HG03097 (cell line): Measurements from ENCODE around the gene BCL2.

ENCODE experiments used
- ATAC-seq: cut with Tn5 transposase; IDR thresholded peaks from one replicate; pipeline ENCODE4 v1.9.1; 2021; ENCODE audit not compliant: unreplicated experiment, low FRiP score

BCL2 gene

DNA sequence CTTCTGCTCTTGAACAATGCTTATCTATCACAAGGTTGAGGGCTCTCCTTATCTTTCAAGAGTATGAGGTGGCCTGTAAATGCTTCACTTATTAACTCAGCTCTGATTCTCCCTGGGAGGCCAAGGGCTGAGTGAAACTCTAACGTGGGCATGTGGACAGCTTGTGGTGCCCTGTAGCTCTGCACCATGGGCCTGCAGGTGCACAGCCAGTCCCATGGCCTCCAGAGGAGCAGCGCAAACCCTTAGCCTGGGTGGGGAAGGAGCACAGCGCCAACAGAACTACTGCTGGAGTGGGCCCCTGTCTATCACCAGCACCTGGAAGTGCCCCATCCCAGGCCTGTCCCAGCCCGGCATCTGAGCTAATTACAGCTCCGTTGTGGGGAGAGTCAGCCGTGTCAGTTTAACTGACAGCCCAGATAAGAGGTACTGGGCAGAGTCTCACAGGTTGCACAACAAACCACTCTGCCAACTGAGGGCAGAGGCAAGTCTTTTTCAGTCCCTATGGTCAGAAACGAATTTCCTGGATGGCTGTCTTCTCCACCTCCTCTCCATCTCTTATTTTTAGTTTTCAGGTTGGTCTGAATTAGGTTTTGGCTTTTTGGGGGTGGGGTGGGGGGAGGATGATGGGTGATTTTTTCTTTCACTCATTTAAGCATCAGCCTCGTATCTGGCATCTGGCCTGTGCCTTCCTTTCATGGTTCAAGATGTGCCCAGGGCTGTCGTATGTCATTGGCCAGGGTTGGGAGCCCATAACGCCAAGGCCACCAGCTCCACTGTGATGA lies 219.5 kb downstream of the BCL2 start:
- peak; percentile 73 for ATAC-seq

DNA sequence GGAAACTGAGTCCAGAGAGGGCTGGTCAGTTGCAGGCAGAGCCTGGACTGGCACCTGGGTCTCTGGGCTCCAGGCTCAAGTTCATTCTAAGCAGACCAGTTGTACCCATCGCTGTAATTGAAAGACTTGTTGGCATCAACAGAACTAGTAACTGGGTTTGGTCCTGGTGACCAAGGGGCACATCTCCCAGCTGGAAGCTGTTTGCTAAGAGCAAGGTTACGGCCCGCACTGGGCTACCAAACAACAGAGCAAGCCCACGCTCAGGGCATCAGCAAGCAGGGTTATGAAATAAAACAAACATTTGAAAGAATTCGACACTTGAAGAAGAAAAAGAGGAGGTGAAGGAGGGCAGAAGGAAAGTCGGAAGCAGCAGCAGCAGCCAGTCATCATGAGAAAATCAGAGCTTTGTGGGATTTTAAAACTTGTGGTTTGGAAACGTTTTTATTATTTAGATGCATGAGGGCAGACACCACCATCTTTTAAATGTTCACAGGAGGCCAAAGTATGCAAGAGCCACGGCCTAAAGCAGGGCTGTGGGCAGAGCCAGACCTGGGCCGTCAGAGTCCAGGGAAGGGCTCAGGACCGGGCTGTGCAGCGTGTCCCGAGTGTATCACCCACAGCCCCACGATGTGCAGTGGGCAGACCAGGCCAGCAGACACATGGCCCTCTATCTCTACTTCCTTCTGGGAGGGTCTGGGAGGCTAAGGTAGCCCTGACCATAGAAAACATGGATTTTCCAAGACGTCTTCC lies 220.3 kb downstream of the BCL2 start:
- peak; percentile 11 for ATAC-seq

DNA sequence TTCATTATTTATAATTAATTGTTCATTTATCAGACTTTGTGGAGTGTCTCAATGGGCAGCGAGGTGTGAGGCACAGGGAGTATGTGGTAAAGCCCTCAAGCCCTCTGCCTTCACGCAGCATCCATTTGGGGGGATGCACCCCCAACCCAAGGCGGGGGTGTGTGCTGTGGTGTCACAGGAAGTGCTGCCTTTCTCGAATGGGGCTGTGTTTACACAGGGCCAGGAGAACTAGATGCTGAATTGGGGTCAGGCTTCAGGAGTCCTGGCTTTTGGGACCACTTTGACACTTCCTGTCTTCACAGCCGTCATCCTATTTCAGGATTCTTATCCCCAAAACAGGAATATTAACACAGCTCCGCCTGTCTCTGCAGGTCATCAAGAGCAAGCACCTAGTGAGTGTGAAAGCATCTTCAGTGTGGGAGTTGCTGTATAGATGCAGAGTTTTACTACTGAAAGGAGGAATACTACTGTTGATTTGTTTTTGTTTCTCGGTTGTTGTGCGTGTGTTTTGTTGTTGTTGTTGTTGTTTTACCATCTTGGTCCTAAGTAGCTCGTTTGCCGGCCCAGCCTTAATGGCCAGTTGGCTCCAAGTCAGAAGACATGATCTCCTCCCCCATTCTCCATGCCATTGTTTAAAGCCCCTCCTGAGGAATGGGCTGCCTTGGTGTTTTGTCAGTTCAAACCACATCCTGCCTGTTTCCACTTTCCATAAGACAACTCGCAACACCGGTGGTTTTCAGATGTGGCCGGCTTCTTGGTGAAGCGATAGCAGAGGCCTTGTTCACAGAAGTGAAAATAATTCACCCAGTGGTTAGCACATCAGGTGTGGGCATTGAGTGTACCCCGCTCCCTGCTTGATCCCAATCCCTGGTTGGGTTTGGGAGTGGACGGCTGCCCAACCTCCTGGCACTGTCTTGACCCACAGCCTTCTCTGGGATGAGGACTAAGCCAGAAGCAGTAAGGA lies 221.3 kb downstream of the BCL2 start:
- ATAC-seq, result peak; percentile 47

DNA sequence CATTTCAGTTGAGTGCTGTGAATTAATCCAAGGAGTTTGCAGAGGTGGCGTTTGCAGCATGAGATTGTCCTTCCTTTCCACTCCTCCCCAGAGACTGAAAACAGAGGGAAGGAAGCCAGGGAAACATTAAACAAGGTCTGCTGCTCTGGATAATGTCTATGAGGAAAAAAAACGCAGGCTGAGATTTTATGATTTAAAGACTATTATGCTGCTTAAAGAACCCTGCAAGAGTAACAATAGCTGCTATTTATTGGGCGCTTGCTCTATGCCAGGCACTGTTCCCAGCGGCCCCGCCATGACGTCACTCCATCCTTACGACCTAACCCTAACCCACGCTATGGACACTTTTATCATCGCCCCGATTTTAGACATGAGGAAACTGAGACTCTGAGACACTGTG lies 222.4 kb downstream of the BCL2 start:
- ATAC-seq, result no peak

DNA sequence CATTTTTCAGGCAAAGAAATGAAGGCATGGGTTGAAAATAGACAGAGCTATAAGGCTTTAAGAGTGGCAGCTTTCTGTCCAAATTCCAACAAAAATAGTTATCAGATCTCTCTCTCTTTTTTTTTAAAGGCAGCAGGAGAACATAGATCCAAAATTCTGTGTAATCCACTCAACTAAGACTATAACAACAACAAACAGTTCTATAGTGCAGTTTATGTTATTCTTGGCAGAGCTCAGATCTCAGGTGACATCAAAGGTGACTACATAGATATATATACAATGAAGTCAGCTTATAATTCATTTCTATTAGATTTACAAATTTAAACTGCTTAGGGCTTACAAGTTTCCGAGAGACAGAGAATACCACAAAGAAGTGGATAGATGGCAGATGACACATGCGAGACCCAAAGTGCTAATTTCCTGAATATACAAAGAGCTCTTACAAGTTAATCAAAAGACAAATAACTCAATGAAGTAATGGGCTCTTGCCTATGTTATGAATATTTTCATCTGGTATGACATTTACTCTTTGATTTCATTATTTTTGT lies 223.2 kb downstream of the BCL2 start:
- no peak for ATAC-seq

DNA sequence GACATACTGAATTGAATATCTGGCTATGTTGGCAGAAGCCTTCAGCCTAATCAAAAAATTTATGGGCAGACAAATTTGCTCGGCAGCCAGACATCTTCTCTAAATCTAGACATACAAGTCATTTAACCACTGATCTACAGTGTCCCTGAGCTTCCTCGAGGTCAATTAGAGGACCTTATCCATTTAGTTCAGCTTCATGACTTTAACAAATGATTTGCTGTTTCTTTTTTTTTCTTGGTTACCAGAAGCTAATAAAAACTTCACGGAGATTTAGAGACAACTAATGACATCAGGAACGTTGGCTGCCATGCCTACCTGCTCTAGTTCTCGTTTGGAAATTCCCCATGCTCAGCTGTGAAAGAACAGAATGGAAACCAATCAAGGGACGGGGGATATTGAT lies 223.8 kb downstream of the BCL2 start:
- ATAC-seq, result no peak

DNA sequence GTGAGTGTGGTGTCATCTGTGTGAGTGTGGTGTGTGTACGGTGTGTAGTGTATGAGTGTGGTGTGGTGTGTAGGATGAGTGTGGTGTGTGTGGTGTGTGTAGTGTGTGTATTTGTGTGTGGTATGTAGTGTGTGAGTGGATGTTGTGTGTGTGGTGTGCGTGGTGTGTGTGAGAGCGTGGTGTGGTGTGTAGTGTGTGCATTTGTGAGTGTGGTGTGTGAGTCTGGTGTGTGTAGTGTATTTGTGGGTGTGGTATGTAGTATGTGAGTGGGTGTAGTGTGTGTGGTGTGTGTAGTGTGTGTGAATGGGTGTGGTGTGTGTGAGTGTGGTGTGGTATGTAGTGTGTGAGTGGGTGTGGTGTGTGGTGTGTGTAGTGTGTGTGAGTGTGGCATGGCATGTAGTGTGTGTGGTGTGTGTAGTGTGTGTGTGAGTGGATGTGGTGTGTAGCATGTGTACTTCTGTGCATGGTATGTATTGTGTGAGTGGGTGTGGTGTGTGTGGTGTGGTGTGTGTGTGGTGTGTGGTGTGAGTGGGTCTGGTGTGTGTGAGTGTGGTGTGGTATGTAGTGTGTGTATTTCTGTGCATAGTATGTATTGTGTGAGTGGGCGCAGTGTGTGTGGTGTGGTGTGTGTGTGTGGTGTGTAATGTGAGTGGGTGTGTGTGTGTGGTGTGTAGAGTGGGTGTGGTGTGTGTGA lies 227.8 kb downstream of the BCL2 start:
- no peak for ATAC-seq

DNA sequence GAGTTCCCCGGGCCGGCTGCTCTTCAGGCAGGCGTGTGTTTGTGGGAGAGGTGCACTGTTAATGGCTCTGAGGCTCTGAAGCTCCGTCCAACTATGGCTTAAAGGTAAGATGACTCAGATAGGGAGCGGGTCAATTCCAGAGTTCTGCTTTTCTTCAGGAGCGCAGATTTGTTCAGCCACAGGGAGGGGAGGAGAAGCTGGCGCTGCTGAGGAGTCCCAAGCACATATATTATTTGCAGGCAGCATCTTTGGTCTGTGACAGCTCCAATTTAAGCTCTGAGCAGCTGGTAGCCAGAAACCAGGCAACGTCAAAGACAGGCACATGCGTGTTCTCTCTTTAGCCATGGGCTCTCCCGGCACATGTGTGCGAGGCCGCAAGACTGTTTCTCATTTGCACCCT lies 229.2 kb downstream of the BCL2 start:
- no peak for ATAC-seq

DNA sequence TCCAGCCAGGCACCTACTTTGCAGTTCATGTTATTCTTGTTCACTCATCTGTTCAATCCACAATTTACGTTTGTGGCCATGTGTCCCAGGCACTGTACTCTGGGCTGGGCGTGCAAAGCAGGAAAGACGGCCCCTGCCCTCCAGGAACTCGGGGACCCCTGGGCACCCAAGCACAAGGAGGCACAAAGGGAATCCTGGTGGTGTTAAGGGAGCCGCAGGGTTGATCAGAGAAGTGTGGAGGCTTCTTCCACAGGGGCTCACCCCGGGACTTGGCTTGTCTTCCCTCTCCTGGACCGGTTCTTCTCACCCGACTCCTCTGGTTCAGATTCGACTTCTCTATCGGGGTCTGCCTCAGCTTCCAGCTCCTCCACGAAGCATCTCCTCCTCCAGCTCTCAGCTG lies 230.5 kb downstream of the BCL2 start:
- ATAC-seq, result no peak

DNA sequence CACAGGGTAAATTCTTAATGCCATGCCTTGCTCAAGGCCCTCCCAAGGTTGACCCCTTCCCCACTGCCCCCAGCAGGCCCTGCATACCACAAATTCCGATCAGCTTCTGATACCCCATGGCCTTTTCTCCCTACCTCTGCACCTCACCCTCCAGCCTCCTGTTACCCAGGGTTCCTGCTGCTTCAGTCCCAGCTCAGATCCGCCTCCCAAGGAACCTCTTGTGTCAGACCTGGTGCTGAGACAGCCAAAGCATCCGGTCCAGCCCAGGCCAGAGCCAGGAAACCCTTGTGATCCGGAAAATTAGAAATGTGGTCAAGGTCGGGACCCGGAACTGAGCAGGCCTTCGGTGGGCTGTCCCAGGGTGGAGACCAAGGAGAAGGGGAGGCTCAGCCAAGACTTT lies 231.3 kb downstream of the BCL2 start:
- no peak for ATAC-seq

DNA sequence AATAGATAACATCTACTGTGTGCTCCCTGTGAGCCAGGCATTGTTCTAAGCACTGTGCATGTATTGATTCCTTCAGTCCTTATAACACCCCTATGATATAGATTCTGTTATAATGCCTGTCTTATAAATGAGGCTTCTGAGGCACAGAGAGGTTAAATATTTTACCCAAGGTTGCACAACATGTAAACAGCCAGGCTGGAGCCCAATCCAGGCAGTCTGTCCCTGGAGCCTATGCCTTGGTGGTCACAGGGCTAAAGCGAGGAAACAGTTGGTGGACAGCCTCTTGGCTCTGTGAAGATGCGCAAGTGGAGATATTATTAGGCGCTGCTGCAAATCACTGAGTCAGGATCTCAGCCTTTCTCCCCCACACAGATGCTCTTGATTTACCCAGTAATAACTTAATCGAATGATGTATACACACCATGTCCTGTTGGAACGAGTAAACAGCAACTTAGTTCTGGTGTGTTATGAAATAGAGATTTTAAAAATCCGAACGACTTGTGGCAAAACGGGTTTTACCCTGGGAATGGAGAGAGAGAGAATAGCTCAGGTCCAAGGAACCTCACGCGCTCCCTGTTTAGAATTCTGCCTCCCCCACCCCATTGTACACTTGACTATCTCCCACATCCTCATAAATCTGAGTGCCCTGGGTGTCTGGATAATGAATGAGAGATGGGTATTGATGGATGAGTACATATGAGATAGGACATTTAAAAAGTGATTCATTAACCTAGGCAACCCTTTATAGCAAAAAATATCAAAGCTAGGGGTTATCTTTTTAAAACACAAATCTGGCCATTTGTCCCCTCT lies 231.9 kb downstream of the BCL2 start:
- no peak for ATAC-seq

DNA sequence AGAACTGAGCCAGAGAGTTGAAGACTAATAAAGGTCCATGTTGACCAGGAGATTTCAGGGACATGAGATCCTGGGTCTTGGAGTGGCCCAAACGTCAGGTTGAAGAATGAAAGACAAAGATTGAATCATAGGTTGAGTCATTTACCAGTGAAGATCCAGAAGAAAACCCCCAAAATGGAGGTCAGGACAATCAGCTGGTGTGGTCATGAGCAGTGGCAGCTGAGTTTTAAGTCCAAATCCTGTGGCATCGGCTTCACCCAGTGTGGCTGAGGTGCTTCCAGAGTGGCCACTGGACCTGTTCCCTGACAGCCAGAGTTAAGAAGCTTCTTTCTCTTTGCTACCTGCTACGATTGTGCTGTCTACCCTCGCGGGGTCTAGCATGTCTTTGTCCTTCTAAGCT lies 234.0 kb downstream of the BCL2 start:
- ATAC-seq, result no peak

DNA sequence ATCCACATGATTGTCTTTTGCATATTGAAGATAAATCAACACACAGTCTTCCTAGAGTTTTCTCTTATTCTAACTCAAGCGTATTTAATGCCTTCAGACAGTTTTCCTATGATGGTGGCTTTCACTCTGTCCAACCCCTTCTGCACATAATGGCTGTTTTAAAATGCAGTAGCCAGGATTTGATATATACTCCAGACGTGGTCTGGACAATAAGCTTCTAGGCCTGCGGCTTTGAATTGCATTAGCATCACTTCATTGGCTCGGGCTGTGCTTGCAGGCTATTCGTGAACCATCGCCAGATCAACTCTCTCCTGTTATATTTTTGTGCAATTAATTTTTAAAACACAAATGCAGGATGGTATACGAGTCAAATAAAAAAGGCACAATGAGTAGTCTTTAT lies 235.3 kb downstream of the BCL2 start:
- ATAC-seq, result no peak

DNA sequence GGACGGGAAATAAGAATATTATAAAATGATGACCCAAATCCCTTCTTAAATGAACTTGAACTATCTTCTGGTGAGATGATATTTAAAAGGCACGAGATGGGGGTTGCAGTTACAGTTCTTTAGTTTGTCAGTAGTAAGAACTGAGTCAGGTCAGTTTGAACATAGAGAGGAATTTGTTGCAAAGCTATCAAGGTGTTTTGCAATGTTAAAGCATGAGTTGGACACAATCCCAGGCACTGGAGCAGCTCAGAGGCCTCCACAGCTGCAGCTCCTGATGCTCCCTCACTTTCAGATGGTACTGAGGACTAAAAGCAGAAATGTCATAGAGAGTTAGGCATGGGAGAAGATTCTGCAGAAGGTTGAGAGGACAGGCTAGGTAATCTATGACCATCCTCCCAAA lies 236.0 kb downstream of the BCL2 start:
- ATAC-seq, result no peak

DNA sequence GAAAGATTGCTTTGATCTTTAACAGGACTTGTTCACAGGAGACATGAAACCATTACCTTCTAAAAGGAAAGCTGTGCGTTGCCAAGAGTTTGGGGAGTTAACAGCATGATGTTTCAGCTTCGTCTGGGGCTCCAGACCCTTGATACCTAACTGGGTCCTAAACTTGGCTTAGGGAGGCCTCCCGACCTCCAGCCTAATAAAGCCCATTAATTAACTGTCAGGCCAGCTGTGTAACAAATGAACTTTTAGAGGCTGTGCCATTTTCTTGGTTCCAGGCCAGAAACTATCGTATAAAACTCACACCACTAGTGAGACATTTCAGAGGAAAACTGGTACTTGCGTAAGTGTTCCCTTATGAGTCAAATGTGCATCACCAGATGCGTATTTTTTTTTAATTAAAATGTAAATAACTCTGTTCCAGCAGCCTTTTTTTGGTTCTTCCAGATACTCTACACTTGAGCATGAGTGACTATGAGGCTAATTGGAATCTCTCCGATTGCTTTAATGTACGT lies 236.5 kb downstream of the BCL2 start:
- no peak for ATAC-seq

DNA sequence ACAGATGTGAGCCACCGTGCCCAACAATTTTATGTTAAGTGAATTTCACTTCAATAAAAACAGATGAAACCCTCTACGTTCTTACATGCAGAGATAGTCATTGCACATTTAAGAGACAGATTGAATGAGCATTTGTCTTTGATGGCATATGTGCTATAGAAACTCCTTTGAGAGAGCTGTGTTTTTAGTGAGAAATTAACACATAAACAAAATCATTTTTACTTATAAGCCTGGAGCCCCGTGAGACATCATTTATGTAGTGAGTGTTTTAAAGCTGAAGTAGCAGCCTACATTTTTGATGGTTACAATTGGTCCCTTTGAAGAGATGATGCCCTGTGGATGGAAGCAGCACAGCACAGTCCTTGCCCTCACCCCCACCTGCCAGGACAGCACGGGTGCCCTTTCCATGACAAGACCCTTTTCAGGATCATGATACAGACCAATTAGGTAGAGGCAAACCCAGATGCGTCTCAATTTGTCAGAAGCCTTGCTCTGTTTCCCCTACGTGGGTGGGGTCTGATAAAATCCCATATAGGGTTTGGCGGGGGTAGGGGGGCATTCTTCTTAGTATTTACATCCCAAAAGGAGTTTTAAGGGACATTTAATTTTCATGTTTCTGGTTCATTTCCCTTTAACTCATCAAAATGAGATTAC lies 237.1 kb downstream of the BCL2 start:
- no peak for ATAC-seq

DNA sequence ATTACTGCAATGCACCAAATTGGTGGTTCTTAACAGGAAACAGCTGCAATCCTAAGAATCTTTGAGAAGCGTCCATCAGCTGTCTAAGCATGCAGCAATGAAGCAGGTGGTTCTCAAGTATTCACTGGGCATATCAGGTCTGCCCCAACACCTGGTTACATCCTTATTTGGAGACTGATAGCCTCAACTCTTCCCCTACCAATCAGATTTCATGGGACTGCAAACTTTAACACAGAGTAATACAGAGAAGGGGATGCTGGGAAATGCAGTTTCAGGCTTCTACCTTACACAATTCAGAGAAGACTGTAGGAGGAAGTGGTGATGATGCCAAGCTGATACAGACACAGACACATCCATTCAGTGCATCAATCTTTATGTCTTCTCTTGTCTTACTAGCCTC lies 240.5 kb downstream of the BCL2 start:
- peak; percentile 34 for ATAC-seq

DNA sequence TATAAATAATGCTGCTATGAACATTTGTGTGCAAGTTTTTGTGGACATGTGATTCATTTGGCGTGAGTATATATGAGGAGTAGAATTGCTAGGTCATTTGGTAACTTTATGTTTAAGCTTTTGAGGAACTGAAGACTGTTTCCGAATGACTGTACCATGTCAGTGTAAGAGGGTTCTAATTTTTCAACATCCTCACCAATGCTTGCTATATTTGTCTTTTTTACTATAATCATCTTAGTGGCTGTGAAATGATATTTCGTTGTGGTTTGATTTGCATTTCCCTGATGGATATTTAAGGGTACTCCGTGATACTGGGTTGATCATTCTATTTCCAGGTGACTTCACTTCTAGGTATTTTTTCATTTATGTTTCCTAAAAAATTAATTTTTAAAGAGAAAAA lies 241.1 kb downstream of the BCL2 start:
- ATAC-seq, result peak; percentile 79

DNA sequence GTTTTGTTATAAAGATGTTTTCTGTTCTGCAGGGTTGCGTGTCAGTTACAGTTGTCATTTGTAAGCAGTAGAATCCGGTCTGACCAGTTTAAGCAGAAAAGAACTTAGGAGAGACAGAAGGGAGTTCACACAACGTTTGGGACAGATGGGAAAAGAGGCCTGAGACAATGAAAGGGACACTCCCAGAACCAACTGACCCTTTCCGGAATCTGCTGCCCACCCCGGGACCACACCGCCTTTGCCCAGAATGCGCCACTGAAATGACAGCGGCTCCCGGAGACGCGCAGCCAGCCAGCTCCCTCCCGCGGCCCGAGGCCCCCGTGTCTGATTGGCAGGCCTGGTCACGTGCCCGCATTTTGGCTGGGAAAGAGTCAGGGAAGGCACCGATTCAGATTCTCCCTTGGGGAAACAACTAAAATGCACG lies 244.6 kb downstream of the BCL2 start:
- ATAC-seq, result peak; percentile 39
